K562 (cell line): ENCODE measurements around the gene CREG1. TPM values are rescaled to one million over a fixed set of nuclear protein-coding genes. Genes with fewer than 3 reads are reported as not detected.

Source experiments
- ATAC-seq: fragments of 200-7000 bp; cut with Tn5 transposase; 3 replicates; pipeline ENCODE4 v1.9.1; 2020; ENCODE audit warnings: moderate library complexity
- BruUV-seq: library from RNA; stranded (reverse); fragments of 400-500 nt; replicated peaks from 2 replicates; lab custom pipeline; 2021; lab: Mats Ljungman, UMichigan
- CTCF ChIA-PET: fragments of 300-600 bp; formaldehyde crosslinking; extraction: SDS; loops from one replicate; lab custom pipeline; 2021; ENCODE audit warnings: low intra/inter-chr PET ratio; lab: Yijun Ruan, JAX
- POLR2A ChIA-PET: fragments of 300-600, 350-650 bp; sonication (Branson Sonifier 250); formaldehyde crosslinking; extraction: SDS; loops from one replicate; lab custom pipeline; 2021; ENCODE audit warnings: antibody characterized with exemption, inconsistent platforms; lab: Yijun Ruan, JAX
- DNase-seq, 4 experiments: peaks; one replicate each; pipeline versions ENCODE4 v3.0.0 to v3.0.0-alpha.2; 2011 to 2018; ENCODE audit warnings: low spot score in 3 of 4, mixed read lengths in 3 of 4; ENCODE audit errors: extremely low read depth in 1 of 4
- FAIRE-seq: peaks from 2 replicates; lab custom pipeline; 2011; peaks lifted over from hg19 to GRCh38; lab: Jason Lieb, UNC
- H2AFZ ChIP-seq: 2 replicates; pipeline ENCODE4 v1.6.0; 2011; ENCODE audit warnings: low read depth, low read length, control low read depth, inconsistent platforms
- H3K27ac ChIP-seq: fragments of 200-600 bp; 3 replicates; pipeline ENCODE4 v1.8.0; 2011; ENCODE audit warnings: low read depth, mild to moderate bottlenecking, control low read depth, inconsistent platforms, low read length, moderate library complexity, mixed read lengths; ENCODE audit errors: extremely low read depth
- H3K27me3 ChIP-seq, 2 experiments: fragments of 300-600 bp in 1 of 2; 2 replicates in 1 of 2; 3 replicates in 1 of 2; pipeline versions ENCODE4 v1.6.0 to v1.8.0; 2011; ENCODE audit warnings: inconsistent platforms in 2 of 2, low read length in 2 of 2, mild to moderate bottlenecking in 1 of 2, mixed read lengths in 1 of 2, moderate library complexity in 1 of 2; ENCODE audit not compliant: control insufficient read depth in 2 of 2, insufficient read depth in 2 of 2
- H3K36me3 ChIP-seq: fragments of 300-600 bp; 3 replicates; pipeline ENCODE4 v1.8.0; 2011; ENCODE audit warnings: mild to moderate bottlenecking, low read length, inconsistent platforms; ENCODE audit not compliant: control insufficient read depth, insufficient read depth
- H3K4me1 ChIP-seq, 2 experiments: fragments of 200-600 bp in 1 of 2; replicated peaks in 1 of 2; 2 replicates in 1 of 2; 3 replicates in 1 of 2; pipeline versions ENCODE4 v1.5.1 to v1.8.0; 2011; ENCODE audit warnings: inconsistent platforms in 2 of 2, low read length in 2 of 2, mild to moderate bottlenecking in 1 of 2, mixed read lengths in 1 of 2, moderate library complexity in 1 of 2; ENCODE audit not compliant: control insufficient read depth in 2 of 2, insufficient read depth in 2 of 2
- H3K4me2 ChIP-seq: 2 replicates; pipeline ENCODE4 v1.6.1; 2011; ENCODE audit warnings: low read length, control low read depth, inconsistent platforms, mixed read lengths; ENCODE audit not compliant: insufficient read depth
- H3K4me3 ChIP-seq: fragments of 200-600 bp; sonication (generic), shearing (Covaris generic); 2 replicates; pipeline ENCODE4 v1.5.1; 2016; ENCODE audit warnings: control low read depth, inconsistent platforms
- H3K79me2 ChIP-seq: fragments of 200-600 bp; 3 replicates; pipeline ENCODE4 v1.8.0; 2011; ENCODE audit warnings: low read length, inconsistent platforms; ENCODE audit not compliant: control insufficient read depth, insufficient read depth
- H3K9ac ChIP-seq, 2 experiments: 2 replicates each; pipeline versions ENCODE4 v1.6.0 to v1.6.1; 2011; ENCODE audit warnings: low read depth in 2 of 2, low read length in 2 of 2, control low read depth in 1 of 2, inconsistent platforms in 1 of 2, mild to moderate bottlenecking in 1 of 2, mixed read lengths in 1 of 2; ENCODE audit not compliant: insufficient read depth in 1 of 2
- H3K9me1 ChIP-seq: one replicate; pipeline ENCODE4 v1.6.0; 2011; ENCODE audit warnings: inconsistent platforms, mild to moderate bottlenecking, low read length, moderate library complexity; ENCODE audit not compliant: control insufficient read depth, insufficient read depth
- H3K9me3 ChIP-seq: replicated peaks from 2 replicates; pipeline ENCODE4 v1.5.1; 2011; ENCODE audit warnings: low read depth, low read length, inconsistent platforms; ENCODE audit not compliant: control insufficient read depth, insufficient read depth
- H4K20me1 ChIP-seq: replicated peaks from 2 replicates; pipeline ENCODE4 v1.6.1; 2011; ENCODE audit warnings: low read length, inconsistent platforms, mixed read lengths; ENCODE audit not compliant: control insufficient read depth, insufficient read depth
- ATF3 ChIP-seq, 2 experiments: fragments of 450-650 bp in 1 of 2; sonication (generic) in 1 of 2; formaldehyde crosslinking in 1 of 2; IDR thresholded peaks in 1 of 2; conservative IDR thresholded peaks in 1 of 2; 2 replicates each; pipeline versions ENCODE4 v1.6.1 to v1.8.1; 2016 to 2023; ENCODE audit warnings: mild to moderate bottlenecking in 2 of 2, moderate library complexity in 2 of 2, inconsistent platforms in 1 of 2, missing genetic modification reagents in 1 of 2
- DNMT1 ChIP-seq: fragments of 450-650 bp; IDR thresholded peaks from 2 replicates; pipeline ENCODE4 v1.6.1; 2016; ENCODE audit warnings: antibody characterized with exemption, mild to moderate bottlenecking
- HMGXB4 ChIP-seq: sonication (generic); formaldehyde crosslinking; IDR thresholded peaks from 2 replicates; pipeline ENCODE4 v1.8.1; 2023; ENCODE audit warnings: mild to moderate bottlenecking, missing genetic modification reagents
- KLF16 ChIP-seq: IDR thresholded peaks from 2 replicates; pipeline ENCODE4 v1.6.1; 2016; ENCODE audit warnings: antibody characterized with exemption
- NBN ChIP-seq: fragments of 450-650 bp; IDR thresholded peaks from 2 replicates; pipeline ENCODE4 v1.6.1; 2016; ENCODE audit warnings: low read depth, mild to moderate bottlenecking
- NR2F6 ChIP-seq: fragments of 450-650 bp; formaldehyde crosslinking; IDR thresholded peaks from 2 replicates; pipeline ENCODE4 v1.4.0; 2020; ENCODE audit warnings: mild to moderate bottlenecking
- POU5F1 ChIP-seq: fragments of 150-350 bp; IDR thresholded peaks from 2 replicates; pipeline ENCODE4 v1.6.1; 2014; ENCODE audit warnings: borderline replicate concordance, low read length, low read depth, mild to moderate bottlenecking; ENCODE audit not compliant: partially characterized antibody
- YY1 ChIP-seq, 3 experiments: IDR thresholded peaks; 2 replicates each; pipeline ENCODE4 v1.6.1; 2011; ENCODE audit warnings: low read length in 2 of 3, mild to moderate bottlenecking in 2 of 3, moderate library complexity in 2 of 3, borderline replicate concordance in 1 of 3, control low read depth in 1 of 3, low read depth in 1 of 3; ENCODE audit not compliant: insufficient read depth in 3 of 3, insufficient replicate concordance in 2 of 3, control insufficient read depth in 1 of 3, insufficient read length in 1 of 3; ENCODE audit errors: extremely low read depth in 1 of 3
- ZFP30 ChIP-seq: fragments of 250-450 bp; sonication (Bioruptor Pico); IDR thresholded peaks from 2 replicates; pipeline ENCODE4 v1.8.0; 2022; ENCODE audit warnings: moderate library complexity, mild to moderate bottlenecking, inconsistent platforms, borderline replicate concordance
- ZNF311 ChIP-seq: fragments of 250-450 bp; sonication (Bioruptor Pico); IDR thresholded peaks from 2 replicates; pipeline ENCODE4 v1.4.0; 2020; ENCODE audit warnings: mild to moderate bottlenecking, moderate library complexity
- WGBS: fragments of 100-300 bp; shearing (Covaris generic); methylation state at CpG from one replicate; pipeline ENCODE4 v1.1.6; 2016; ENCODE audit warnings: low coverage, mixed read lengths; ENCODE audit not compliant: insufficient coverage; ENCODE audit errors: missing lambda C conversion rate; 5-methylcytosine and 5-hydroxymethylcytosine counted together
- in situ Hi-C: fragments of 300-500 bp; cut with MboI; formaldehyde crosslinking; loops from 4 replicates; pipeline ENCODE4 v1.15.0; 2018; ENCODE audit warnings: inconsistent platforms, mixed read lengths
- intact Hi-C: fragments of 100-400 bp; cut with micrococcal nuclease; formaldehyde crosslinking; loops from 2 replicates; pipeline ENCODE4 v1.14.2; 2022
- polyA plus RNA-seq, 8 experiments: library from polyadenylated mRNA; depleted of rRNA in 4 of 8; stranded (reverse) in 5 of 8; unstranded in 3 of 8; fragments of >200 nt; fragmentation: Nextera tagmentation in 2 of 8; fragmentation: Illumina TruSeq in 1 of 8; extraction: Ambion mirVana in 2 of 8; extraction: Trizol in 1 of 8; gene quantifications; 2 replicates each; pipeline versions ENCODE4 v1.2.1 to v1.2.3, GENCODE V29; 2011 to 2014; ENCODE audit warnings: inconsistent platforms in 1 of 8, missing spikeins in 1 of 8
- total RNA-seq, 7 experiments: library from RNA; depleted of rRNA in 6 of 7; stranded (reverse); fragments of >200 nt in 6 of 7; fragmentation: Illumina TruSeq in 2 of 7; extraction: Trizol in 2 of 7; gene quantifications; 2 replicates each; pipeline versions ENCODE4 v1.2.1 to v1.2.3, GENCODE V29; 2011 to 2021; ENCODE audit warnings: low replicate concordance in 1 of 7

CREG1 gene
- total and polyA plus RNA-seq, 9 of the 15 experiments (the other 6 are each of a cell fraction or from before 2014, with no cell fraction given) = 45.7 to 272 (median 161) TPM

GRCh38 chr1:167507719-167508118 is 45.8 kb downstream of the CREG1 start:
- intact Hi-C loops = no loop called here
- DNase-seq (no peak), FAIRE-seq (no peak), ATAC-seq (no peak)
- in situ Hi-C loops = no loop called here
- TF ChIP-seq YY1 (IDR thresholded peaks at IDR 0.05; ENCODE audit: borderline replicate concordance in 1 of 3, control insufficient read depth in 1 of 3, extremely low read depth in 1 of 3, insufficient read depth in 3 of 3, insufficient read length in 1 of 3, insufficient replicate concordance in 2 of 3, low read depth in 1 of 3, low read length in 2 of 3) (peak in 1 of 3 experiments; percentile 66), NBN (no peak)
- Histone ChIP-seq H4K20me1 (no peaks in the 10 kb centered on the region), H3K4me2 (no peak overlapping the region), H3K4me3 (no peak overlapping the region), H3K9me1 (peaks cover 3% of the 10 kb centered on the region), H3K36me3 (no peaks in the 10 kb centered on the region), H3K27me3 (peaks cover 45 to 53% of the 10 kb centered on the region in 2 experiments), H3K79me2 (no peaks in the 10 kb centered on the region), H3K9ac (no peak overlapping the region), H3K4me1 (no peaks in the 10 kb centered on the region), H3K9me3 (no peaks in the 10 kb centered on the region), H3K27ac (no peak overlapping the region), H2AFZ (no peak overlapping the region)
- ChIA-PET CTCF (no interaction called here), POLR2A (interaction anchor here (0.6 to 2.0 kb wide), 3 partner anchors 9 to 34 kb away, joined by 3 to 5 read pairs (median 4); partner anchors contain the start of gene CD247)
- no TSS peak for BruUV-seq
- 6% methylated on average over 3 of the region's 3 CpGs for WGBS

GRCh38 chr1:167504467-167504827 is 49.1 kb downstream of the CREG1 start:
- Histone ChIP-seq H3K27me3 (peaks cover 47 to 53% of the 10 kb centered on the region in 2 experiments), H3K36me3 (no peaks in the 10 kb centered on the region), H3K4me2 (no peak overlapping the region), H3K4me3 (no peak overlapping the region), H3K27ac (no peak overlapping the region), H3K9ac (no peak overlapping the region), H3K79me2 (no peaks in the 10 kb centered on the region), H3K9me3 (no peaks in the 10 kb centered on the region), H3K9me1 (peaks cover 3% of the 10 kb centered on the region), H2AFZ (no peak overlapping the region), H3K4me1 (peaks cover 0 to 6% of the 10 kb centered on the region in 2 experiments; a peak in 1 of 5 replicates), H4K20me1 (no peaks in the 10 kb centered on the region)
- ChIA-PET CTCF (no interaction called here), POLR2A (interaction anchor here (1.1 to 2.3 kb wide), 2 partner anchors 11 to 22 kb away, joined by 4 to 7 read pairs; no protein-coding TSS in a partner anchor)
- ATAC-seq (no peak), DNase-seq (no peak), FAIRE-seq (no peak)
- intact Hi-C loops = no loop called here
- TF ChIP-seq HMGXB4 (CRISPR knock-in tag) = no peak
- no peak for TF ChIP-seq DNMT1
- no peak for TF ChIP-seq ATF3 (IDR thresholded peaks at IDR 0.05)
- no peak for TF ChIP-seq ATF3 (CRISPR knock-in tag; conservative IDR thresholded peaks at IDR 0.05)
- TF ChIP-seq POU5F1 = no peak
- TF ChIP-seq NR2F6 (CRISPR knock-in tag) = no peak
- no peak for TF ChIP-seq KLF16
- TF ChIP-seq ZFP30 (CRISPR knock-in tag) = no peak
- TF ChIP-seq ZNF311 (CRISPR knock-in tag) = no peak
- 0% methylated on average over 3 of the region's 3 CpGs for WGBS
- in situ Hi-C loops = no loop called here
- no TSS peak for BruUV-seq
